Measurements from ENCODE around the gene ZNF497. TPM values are rescaled to one million over a fixed set of nuclear protein-coding genes. Genes with fewer than 3 reads are reported as not detected.
"Not testable (repeated sequence)": the region's sequence is repeated elsewhere in the genome, so short reads cannot be mapped to it uniquely, and the experiment has no call there.

The ZNF497 gene
- polyA plus RNA-seq, 4 donors: 2.9 to 6.5 (median 3.8) TPM

- no peak for DNase-seq (ENCODE audit: low read depth in 4 of 4, low spot score in 3 of 4)
Measured at GRCh38 chr19:58319241-58319640, 43.3 kb downstream of the ZNF497 start.

DNA sequence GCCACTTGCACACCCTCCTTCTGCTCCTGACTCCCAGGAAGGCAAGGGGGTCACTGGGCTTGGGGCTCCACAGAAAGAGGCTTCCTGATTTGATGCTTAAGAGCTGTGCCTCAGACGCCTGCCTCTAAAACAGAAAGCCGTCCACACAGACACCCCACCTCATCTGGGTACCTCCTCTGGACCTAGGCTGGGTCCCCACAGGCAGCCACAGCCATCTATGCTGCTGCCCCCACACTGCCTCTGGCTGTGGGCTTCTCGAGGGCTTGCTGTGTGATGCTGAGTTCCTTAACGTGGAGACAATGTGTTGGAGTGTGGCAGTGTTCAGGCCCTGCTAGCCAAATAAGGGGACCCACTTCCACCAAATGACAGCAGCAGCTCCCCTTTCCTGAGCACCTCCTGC is 44.3 kb downstream of the ZNF497 start:
- DNase-seq (ENCODE audit: low read depth in 4 of 4, low spot score in 3 of 4): no peak

- DNase-seq (ENCODE audit: low read depth in 4 of 4, low spot score in 3 of 4): peak in 2 of 4 donors; percentile 14 to 37
Measured at GRCh38 chr19:58317476-58318072, 45.0 kb downstream of the ZNF497 start.

- no peak for DNase-seq (ENCODE audit: low read depth in 4 of 4, low spot score in 3 of 4)
Measured at GRCh38 chr19:58315580-58315979, 47.0 kb downstream of the ZNF497 start.

- no peak for DNase-seq (ENCODE audit: low read depth in 4 of 4, low spot score in 3 of 4)
Measured at GRCh38 chr19:58311345-58311865, 51.1 kb downstream of the ZNF497 start.

- not testable (repeated sequence) for DNase-seq (ENCODE audit: low read depth in 4 of 4, low spot score in 3 of 4)
Measured at GRCh38 chr19:58310685-58311084, 51.9 kb downstream of the ZNF497 start.

DNA sequence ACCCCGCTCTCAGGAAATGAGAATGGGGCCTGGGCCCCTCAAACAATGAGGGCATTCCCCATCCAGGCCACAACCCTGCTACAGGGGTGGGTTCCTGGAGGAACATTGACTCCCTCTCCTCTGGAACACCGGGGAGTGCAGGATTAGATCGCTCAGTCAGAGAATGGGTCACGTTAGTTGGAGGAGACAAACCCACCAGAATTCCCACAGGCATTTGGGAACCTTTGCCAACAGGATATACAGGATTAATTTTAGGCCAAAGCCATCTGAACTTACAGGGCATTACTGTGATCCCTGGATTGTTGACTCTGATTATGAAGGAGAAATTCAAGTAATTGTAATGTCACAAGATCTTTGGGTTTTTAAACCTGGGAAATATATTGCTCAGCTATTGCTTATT is 54.8 kb downstream of the ZNF497 start:
- DNase-seq (ENCODE audit: low read depth in 4 of 4, low spot score in 3 of 4): no peak

DNA sequence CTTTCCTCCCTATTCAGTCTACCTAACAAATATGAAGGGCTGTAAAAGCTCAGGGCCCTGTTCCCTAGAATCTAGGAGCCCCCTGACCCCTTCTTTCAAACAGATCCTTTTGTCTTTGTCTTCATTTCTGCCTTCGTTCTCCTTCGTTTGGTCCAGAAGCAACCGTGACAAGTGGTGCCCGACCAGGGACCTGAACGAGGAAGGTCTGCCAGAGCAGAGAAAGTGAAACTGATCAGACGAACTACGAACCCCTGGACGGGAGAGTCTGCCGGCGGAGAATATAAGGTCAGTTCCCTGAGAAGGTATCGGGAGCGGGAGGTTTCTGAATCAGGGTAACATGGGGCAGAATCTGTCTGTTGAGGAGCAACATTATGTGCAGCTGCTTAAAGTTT is 56.6 kb downstream of the ZNF497 start:
- DNase-seq (ENCODE audit: low read depth in 4 of 4, low spot score in 3 of 4): no peak

- DNase-seq (ENCODE audit: low read depth in 4 of 4, low spot score in 3 of 4): peak; percentile 83 to 91 (median 87)
Measured at GRCh38 chr19:58305065-58305931, 57.3 kb downstream of the ZNF497 start, which contains the start of gene ERVK3-1. ERVK3-1 (plus strand) TSS chr19:58305377; CDS start chr19:58312169, 6,792 bp downstream.

- DNase-seq (ENCODE audit: low read depth in 4 of 4, low spot score in 3 of 4): no peak
Measured at GRCh38 chr19:58304748-58305064, 57.8 kb downstream of the ZNF497 start.

Other genes starting within 250 kb of the ZNF497 start
- 10 to 100 TPM; 17.7 to 24.3 (median 22.1) TPM for gene ZNF329, start 212.0 kb downstream of the ZNF497 start, polyA plus RNA-seq (ENCODE audit: insufficient read length in 4 of 4)
- gene ZNF274, start 179.7 kb downstream of the ZNF497 start, polyA plus RNA-seq (ENCODE audit: insufficient read length in 4 of 4): 10 to 100 TPM; 13.0 to 24.0 (median 19.5) TPM
- gene ZNF544, start 133.8 kb downstream of the ZNF497 start, polyA plus RNA-seq (ENCODE audit: insufficient read length in 4 of 4): 10 to 100 TPM; 23.4 to 40.1 (median 34.6) TPM
- gene ZNF8, start 83.8 kb downstream of the ZNF497 start, polyA plus RNA-seq (ENCODE audit: insufficient read length in 4 of 4): 1 to 10 TPM; 5.5 to 8.8 (median 8.0) TPM
- 10 to 100 TPM; 42.7 to 53.2 (median 46.3) TPM for gene ERVK3-1, start 57.4 kb downstream of the ZNF497 start, polyA plus RNA-seq (ENCODE audit: insufficient read length in 4 of 4)
- 1 to 10 TPM; 3.5 to 4.2 (median 3.8) TPM for gene ZSCAN22, start 35.8 kb downstream of the ZNF497 start, polyA plus RNA-seq (ENCODE audit: insufficient read length in 4 of 4)
- 1 to 10 TPM in 3 of 4 donors, under 1 TPM in 1; 0.89 to 1.9 (median 1.3) TPM for gene A1BG, start 9.3 kb downstream of the ZNF497 start, polyA plus RNA-seq (ENCODE audit: insufficient read length in 4 of 4)
- gene ZNF837, start 18.3 kb upstream of the ZNF497 start, polyA plus RNA-seq (ENCODE audit: insufficient read length in 4 of 4): 1 to 10 TPM; 1.9 to 5.0 (median 2.5) TPM
- 1,000 to 10,000 TPM in 1 of 4 donors, 100 to 1,000 TPM in 3; 837 to 1,018 (median 886) TPM for gene RPS5, start 24.5 kb upstream of the ZNF497 start, polyA plus RNA-seq (ENCODE audit: insufficient read length in 4 of 4)
- not detected for gene RNF225, start 32.9 kb upstream of the ZNF497 start, polyA plus RNA-seq (ENCODE audit: insufficient read length in 4 of 4)
- 10 to 100 TPM; 12.2 to 13.6 (median 12.7) TPM for gene ZNF584, start 45.9 kb upstream of the ZNF497 start, polyA plus RNA-seq (ENCODE audit: insufficient read length in 4 of 4)
- 10 to 100 TPM in 3 of 4 donors, 1 to 10 TPM in 1; 9.0 to 15.9 (median 14.3) TPM for gene ZNF132, start 77.4 kb upstream of the ZNF497 start, polyA plus RNA-seq (ENCODE audit: insufficient read length in 4 of 4)
- gene ZNF324B, start 88.9 kb upstream of the ZNF497 start, polyA plus RNA-seq (ENCODE audit: insufficient read length in 4 of 4): 1 to 10 TPM; 5.6 to 7.1 (median 6.1) TPM
- gene ZNF324, start 104.3 kb upstream of the ZNF497 start, polyA plus RNA-seq (ENCODE audit: insufficient read length in 4 of 4): 10 to 100 TPM in 1 of 4 donors, 1 to 10 TPM in 3; 7.2 to 12.1 (median 8.9) TPM
- gene ZNF446, start 113.6 kb upstream of the ZNF497 start, polyA plus RNA-seq (ENCODE audit: insufficient read length in 4 of 4): 10 to 100 TPM; 13.3 to 20.6 (median 13.8) TPM
- 10 to 100 TPM in 1 of 4 donors, 1 to 10 TPM in 3; 6.8 to 11.3 (median 8.6) TPM for gene SLC27A5, start 149.2 kb upstream of the ZNF497 start, polyA plus RNA-seq (ENCODE audit: insufficient read length in 4 of 4)
- gene ZBTB45, start 157.1 kb upstream of the ZNF497 start, polyA plus RNA-seq (ENCODE audit: insufficient read length in 4 of 4): 10 to 100 TPM in 1 of 4 donors, 1 to 10 TPM in 3; 8.7 to 15.3 (median 9.0) TPM
- gene TRIM28, start 181.3 kb upstream of the ZNF497 start, polyA plus RNA-seq (ENCODE audit: insufficient read length in 4 of 4): 100 to 1,000 TPM; 508 to 729 (median 693) TPM
- gene CHMP2A, start 192.4 kb upstream of the ZNF497 start, polyA plus RNA-seq (ENCODE audit: insufficient read length in 4 of 4): 100 to 1,000 TPM in 3 of 4 donors, 10 to 100 TPM in 1; 79.1 to 120 (median 116) TPM
- 10 to 100 TPM; 65.6 to 98.9 (median 96.5) TPM for gene UBE2M, start 195.9 kb upstream of the ZNF497 start, polyA plus RNA-seq (ENCODE audit: insufficient read length in 4 of 4)
- 10 to 100 TPM; 21.8 to 56.7 (median 29.6) TPM for gene MZF1, start 210.6 kb upstream of the ZNF497 start, polyA plus RNA-seq (ENCODE audit: insufficient read length in 4 of 4)

All from left renal pelvis (tissue), 4 donors.